H9 (cell line): Measurements from ENCODE around the gene TNIK. TPM values are rescaled to one million over a fixed set of nuclear protein-coding genes. Genes with fewer than 3 reads are reported as not detected.

ENCODE experiments used
- DNase-seq: peaks from one replicate; pipeline ENCODE4 v3.0.0-alpha.2; 2017
- H2AFZ ChIP-seq: one replicate; pipeline ENCODE4 v1.6.1; 2013; ENCODE audit warnings: mild to moderate bottlenecking, low read length, control low read depth, moderate library complexity
- H2AK5ac ChIP-seq: 2 replicates; pipeline ENCODE4 v1.6.1; 2013; ENCODE audit warnings: low read length, control low read depth, mixed read lengths; ENCODE audit not compliant: insufficient read length
- H2BK120ac ChIP-seq: one replicate; pipeline ENCODE4 v1.6.1; 2013; ENCODE audit warnings: low read depth, mild to moderate bottlenecking, low read length, control low read depth, inconsistent platforms; ENCODE audit not compliant: poor library complexity, severe bottlenecking
- H2BK12ac ChIP-seq: 2 replicates; pipeline ENCODE4 v1.6.1; 2013; ENCODE audit warnings: low read length, control low read depth, mixed read lengths, low read depth; ENCODE audit not compliant: insufficient read length
- H2BK15ac ChIP-seq: 2 replicates; pipeline ENCODE4 v1.6.1; 2013; ENCODE audit warnings: low read depth, low read length, control low read depth
- H2BK20ac ChIP-seq: one replicate; pipeline ENCODE4 v1.6.1; 2013; ENCODE audit warnings: low read depth, mild to moderate bottlenecking, low read length, control low read depth, inconsistent platforms; ENCODE audit not compliant: poor library complexity, severe bottlenecking
- H2BK5ac ChIP-seq: 2 replicates; pipeline ENCODE4 v1.6.1; 2013; ENCODE audit warnings: low read length, control low read depth, mixed read lengths; ENCODE audit not compliant: insufficient read length
- H3K14ac ChIP-seq: 2 replicates; pipeline ENCODE4 v1.6.1; 2013; ENCODE audit warnings: low read length, control low read depth; ENCODE audit not compliant: insufficient read depth
- H3K18ac ChIP-seq: 2 replicates; pipeline ENCODE4 v1.6.1; 2013; ENCODE audit warnings: low read depth, mild to moderate bottlenecking, mixed read lengths, low read length, control low read depth; ENCODE audit not compliant: insufficient read length
- H3K23ac ChIP-seq: 2 replicates; pipeline ENCODE4 v1.6.1; 2013; ENCODE audit warnings: low read length, control low read depth, mixed read lengths, low read depth; ENCODE audit not compliant: insufficient read length
- H3K23me2 ChIP-seq: 2 replicates; pipeline ENCODE4 v1.6.1; 2013; ENCODE audit warnings: low read depth, mild to moderate bottlenecking, mixed read lengths, low read length, control low read depth; ENCODE audit not compliant: insufficient read length, poor library complexity, severe bottlenecking
- H3K27ac ChIP-seq: 2 replicates; pipeline ENCODE4 v1.5.1; 2013; ENCODE audit warnings: low read length, control low read depth, mixed read lengths, low read depth; ENCODE audit not compliant: insufficient read length
- H3K27me3 ChIP-seq: 2 replicates; pipeline ENCODE4 v1.6.1; 2013; ENCODE audit warnings: low read length, control low read depth, inconsistent platforms; ENCODE audit not compliant: insufficient read depth
- H3K4ac ChIP-seq: 2 replicates; pipeline ENCODE4 v1.6.1; 2013; ENCODE audit warnings: low read depth, mild to moderate bottlenecking, control low read depth, inconsistent platforms, low read length, moderate library complexity
- H3K4me1 ChIP-seq: 2 replicates; pipeline ENCODE4 v1.6.1; 2013; ENCODE audit warnings: low read length, control low read depth, inconsistent platforms; ENCODE audit not compliant: insufficient read depth
- H3K4me2 ChIP-seq: 2 replicates; pipeline ENCODE4 v1.6.1; 2013; ENCODE audit warnings: low read length, control low read depth, mixed read lengths; ENCODE audit not compliant: insufficient read length, insufficient read depth
- H3K56ac ChIP-seq: 2 replicates; pipeline ENCODE4 v1.6.1; 2013; ENCODE audit warnings: low read depth, mild to moderate bottlenecking, mixed read lengths, low read length, control low read depth; ENCODE audit not compliant: insufficient read length
- H3K79me1 ChIP-seq: 2 replicates; pipeline ENCODE4 v1.6.1; 2013; ENCODE audit warnings: low read depth, mild to moderate bottlenecking, moderate library complexity, low read length, control low read depth, inconsistent platforms; ENCODE audit not compliant: insufficient read depth, poor library complexity, severe bottlenecking
- H3K79me2 ChIP-seq: 2 replicates; pipeline ENCODE4 v1.6.1; 2013; ENCODE audit warnings: low read length, control low read depth, inconsistent platforms; ENCODE audit not compliant: insufficient read depth
- H3K9ac ChIP-seq: 2 replicates; pipeline ENCODE4 v1.6.1; 2013; ENCODE audit warnings: low read length, control low read depth, mixed read lengths; ENCODE audit not compliant: insufficient read length; ENCODE audit errors: extremely low read depth
- H3K9me3 ChIP-seq: one replicate; pipeline ENCODE4 v1.6.1; 2013; ENCODE audit warnings: low read depth, low read length, inconsistent platforms; ENCODE audit not compliant: control insufficient read depth
- H3T11ph ChIP-seq: one replicate; pipeline ENCODE4 v1.6.1; 2013; ENCODE audit warnings: mild to moderate bottlenecking, low read length, control low read depth, inconsistent platforms
- H4K20me1 ChIP-seq: one replicate; pipeline ENCODE4 v1.6.1; 2013; ENCODE audit not compliant: control insufficient read depth, insufficient read length, insufficient read depth
- H4K5ac ChIP-seq: 2 replicates; pipeline ENCODE4 v1.6.1; 2013; ENCODE audit warnings: low read depth, mild to moderate bottlenecking, mixed read lengths, low read length, control low read depth; ENCODE audit not compliant: insufficient read length
- H4K8ac ChIP-seq: replicated peaks from 2 replicates; pipeline ENCODE4 v1.6.1; 2013; ENCODE audit warnings: low read length, control low read depth, mixed read lengths, low read depth; ENCODE audit not compliant: insufficient read length
- H4K91ac ChIP-seq: 2 replicates; pipeline ENCODE4 v1.6.1; 2013; ENCODE audit warnings: low read depth, mild to moderate bottlenecking, moderate library complexity, mixed read lengths, low read length, control low read depth; ENCODE audit not compliant: insufficient read length
- H3K27ac Mint-ChIP-seq, 3 experiments: 2 replicates in 2 of 3; 3 replicates in 1 of 3; pipeline ENCODE4 v1.8.0; 2020 to 2021; ENCODE audit warnings: mixed read lengths in 3 of 3, mild to moderate bottlenecking in 1 of 3, moderate library complexity in 1 of 3
- H3K27me3 Mint-ChIP-seq: 2 replicates; pipeline ENCODE4 v1.8.0; 2021; ENCODE audit warnings: low read depth, mild to moderate bottlenecking, moderate library complexity, mixed read lengths
- H3K36me3 Mint-ChIP-seq, 3 experiments: 2 replicates in 2 of 3; 3 replicates in 1 of 3; pipeline ENCODE4 v1.8.0; 2020 to 2021; ENCODE audit warnings: low read depth in 3 of 3, mixed read lengths in 3 of 3; ENCODE audit not compliant: insufficient read depth in 1 of 3
- H3K4me1 Mint-ChIP-seq, 2 experiments: 2 replicates each; pipeline ENCODE4 v1.8.0; 2020; ENCODE audit warnings: mixed read lengths in 2 of 2
- H3K4me3 Mint-ChIP-seq, 2 experiments: 2 replicates in 1 of 2; 3 replicates in 1 of 2; pipeline ENCODE4 v1.8.0; 2020 to 2021; ENCODE audit warnings: mild to moderate bottlenecking in 2 of 2, mixed read lengths in 2 of 2, moderate library complexity in 1 of 2
- H3K9me3 Mint-ChIP-seq, 2 experiments: 2 replicates in 1 of 2; 3 replicates in 1 of 2; pipeline ENCODE4 v1.8.0; 2020; ENCODE audit warnings: mild to moderate bottlenecking in 2 of 2, mixed read lengths in 2 of 2, moderate library complexity in 1 of 2
- CTCF ChIP-seq: fragments of 200-600 bp; sonication (generic); conservative IDR thresholded peaks from 3 replicates; pipeline ENCODE4 v1.8.0; 2021; ENCODE audit warnings: antibody characterized with exemption, mild to moderate bottlenecking
- total RNA-seq: library from RNA; stranded (reverse); gene quantifications from 2 replicates; pipeline ENCODE4 v1.2.1, GENCODE V29; 2021

The TNIK gene
- total RNA-seq, 1 experiment from 2014 or later: 15.9 TPM

GRCh38 chr3:171227359-171227758, 232.8 kb downstream of the TNIK start:
- TF ChIP-seq CTCF: no peak
- Histone ChIP-seq H2BK15ac (no peak overlapping the region), H3K14ac (no peak overlapping the region), H3K4me1 (no peaks in the 10 kb centered on the region), H3K18ac (no peak overlapping the region), H3K9ac (no peak overlapping the region), H4K20me1 (no peaks in the 10 kb centered on the region), H3K27me3 (no peaks in the 10 kb centered on the region), H3K4me2 (no peak overlapping the region), H4K5ac (no peak overlapping the region), H3K27ac (no peak overlapping the region), H4K91ac (no peak overlapping the region), H3K4ac (no peak overlapping the region), H2BK120ac (no peak overlapping the region), H2BK5ac (no peak overlapping the region), H2AK5ac (no peak overlapping the region), H3K23ac (no peak overlapping the region), H3K79me1 (no peaks in the 10 kb centered on the region), H3K56ac (no peak overlapping the region), H4K8ac (no peak overlapping the region), H2BK12ac (no peak overlapping the region), H3T11ph (no peak overlapping the region), H2AFZ (no peak overlapping the region), H3K23me2 (no peaks in the 10 kb centered on the region), H3K79me2 (0 out of 2 replicates have a peak, but pooled peaks cover 1% of the 10 kb centered on the region), H3K9me3 (no peaks in the 10 kb centered on the region), H2BK20ac (no peak overlapping the region)
- peaks cover 4 to 13% (median 5%) of the 10 kb centered on the region in 3 experiments; a peak in 5 of 7 replicates for H3K36me3 Mint-ChIP-seq
- DNase-seq: no peak
- no peak overlapping the region for H3K27ac Mint-ChIP-seq
- peaks cover 2 to 3% of the 10 kb centered on the region in 2 experiments; a peak in 2 of 5 replicates for H3K9me3 Mint-ChIP-seq
- H3K4me3 Mint-ChIP-seq: no peak overlapping the region
- peaks cover 6 to 9% of the 10 kb centered on the region in 2 experiments; a peak in 3 of 4 replicates for H3K4me1 Mint-ChIP-seq
- H3K27me3 Mint-ChIP-seq: no peaks in the 10 kb centered on the region
